Left colon (tissue), 2 donors: ENCODE data around the gene TNRC6C. TPM values are rescaled to one million over a fixed set of nuclear protein-coding genes. Genes with fewer than 3 reads are reported as not detected.
A peak's percentile ranks its signal among the peaks of the same experiment; 100 is the strongest.

Source experiments
- ATAC-seq: fragments of 200-7000 bp; cut with Tn5 transposase; one replicate; pipeline ENCODE4 v1.9.1; 2020; ENCODE audit warnings: mild to moderate bottlenecking, moderate library complexity
- DNase-seq, 2 donors: peaks; one replicate each; pipeline ENCODE4 v3.0.0-alpha.2; 2020
- intact Hi-C, 2 donors: fragments of 100-400 bp; cut with DNase I in 1 of 2; cut with micrococcal nuclease in 1 of 2; formaldehyde crosslinking; loops; one replicate each; pipeline versions ENCODE4 v1.11.2 to v1.14.0; 2022; cut with DNase I, micrococcal nuclease
- total RNA-seq, 2 donors: library from RNA; stranded (reverse); fragmentation: NEBNext Ultra II Directional; extraction: Animal tissue kit (Norgen Biotek cat#: 25700); gene quantifications; one replicate each; pipeline ENCODE4 v1.2.1, GENCODE V29; 2021
- donor health status: DM: no; HTN: no; CAD: no.
- donor health status: DM: yes; HTN: yes; CAD: no.

TNRC6C gene
- total RNA-seq, 2 donors from 2014 or later, result 13.2 to 18.2 TPM

GRCh38 chr17:78031435-78031834 lies 72.9 kb downstream of the TNRC6C start:
- DNase-seq, result no peak
- ATAC-seq, result no peak
- intact Hi-C loops, result no loop called here

GRCh38 chr17:78032166-78032565 lies 73.7 kb downstream of the TNRC6C start:
- no peak for ATAC-seq
- intact Hi-C loops, result no loop called here
- DNase-seq, result no peak

- no peak for ATAC-seq
- DNase-seq, result no peak
- intact Hi-C loops, result no loop called here
Measured at GRCh38 chr17:78034429-78035091, 76.1 kb downstream of the TNRC6C start.

- ATAC-seq, result no peak
- DNase-seq, result no peak
- intact Hi-C loops, result no loop called here
Measured at GRCh38 chr17:78037280-78037679, 78.8 kb downstream of the TNRC6C start.

GRCh38 chr17:78038748-78039288 lies 80.3 kb downstream of the TNRC6C start:
- intact Hi-C loops, result no loop called here
- ATAC-seq (no peak), DNase-seq (no peak)

GRCh38 chr17:78039581-78039980 lies 81.1 kb downstream of the TNRC6C start:
- ATAC-seq, result no peak
- DNase-seq, result no peak
- intact Hi-C loops, result no loop called here

- ATAC-seq (peak; percentile 92), DNase-seq (peak; percentile 43 to 68)
- intact Hi-C loops, result no loop called here
Measured at GRCh38 chr17:78040440-78041385, 82.2 kb downstream of the TNRC6C start.

GRCh38 chr17:78041386-78042179 lies 83.1 kb downstream of the TNRC6C start:
- intact Hi-C loops, result no loop called here
- DNase-seq (no peak), ATAC-seq (peak; percentile 6)

GRCh38 chr17:78042542-78042941 lies 84.0 kb downstream of the TNRC6C start:
- intact Hi-C loops, result no loop called here
- DNase-seq, result no peak
- no peak for ATAC-seq

- DNase-seq (no peak), ATAC-seq (no peak)
- intact Hi-C loops, result no loop called here
Measured at GRCh38 chr17:78043031-78043430, 84.5 kb downstream of the TNRC6C start.

GRCh38 chr17:78044280-78044835 lies 85.9 kb downstream of the TNRC6C start:
- intact Hi-C loops, result no loop called here
- DNase-seq (no peak), ATAC-seq (no peak)

- intact Hi-C loops, result no loop called here
- DNase-seq (no peak), ATAC-seq (no peak)
Measured at GRCh38 chr17:78045316-78045715, 86.8 kb downstream of the TNRC6C start.

GRCh38 chr17:78046923-78047322 lies 88.4 kb downstream of the TNRC6C start:
- ATAC-seq (no peak), DNase-seq (no peak)
- intact Hi-C loops, result no loop called here

GRCh38 chr17:78048346-78049292 lies 90.1 kb downstream of the TNRC6C start:
- ATAC-seq, result no peak
- DNase-seq, result no peak
- intact Hi-C loops, result no loop called here

- intact Hi-C loops, result no loop called here
- no peak for DNase-seq
Measured at GRCh38 chr17:78049609-78050008, 91.1 kb downstream of the TNRC6C start.

GRCh38 chr17:78051186-78051972 lies 92.9 kb downstream of the TNRC6C start:
- no peak for ATAC-seq
- intact Hi-C loops, result no loop called here
- DNase-seq, result no peak

More at GRCh38 chr17:78049609-78050008, 91.1 kb downstream of the TNRC6C start:
- no peak for ATAC-seq
